SK-N-SH (cell line): ENCODE measurements around the gene MRFAP1L1. TPM values are rescaled to one million over a fixed set of nuclear protein-coding genes. Genes with fewer than 3 reads are reported as not detected.

Source experiments
- CTCF ChIA-PET: fragments of 300-600, 350-600 bp; formaldehyde crosslinking; extraction: SDS; loops from one replicate; lab custom pipeline; 2021; lab: Yijun Ruan, JAX
- POLR2A ChIA-PET: fragments of 350-600 bp; sonication (Branson Sonifier 250); formaldehyde crosslinking; extraction: SDS; loops from one replicate; lab custom pipeline; 2020; ENCODE audit warnings: antibody characterized with exemption, inconsistent platforms; lab: Yijun Ruan, JAX
- DNase-seq: peaks from one replicate; pipeline ENCODE4 v3.0.0; 2012
- H2AFZ ChIP-seq: fragments of 200-600 bp; sonication (generic); 2 replicates; pipeline ENCODE4 v1.8.1; 2016; ENCODE audit warnings: antibody characterized with exemption, mild to moderate bottlenecking, low read depth
- H3F3A ChIP-seq: fragments of 200-600 bp; sonication (generic); replicated peaks from 2 replicates; pipeline ENCODE3; 2016; ENCODE audit warnings: antibody characterized with exemption, mild to moderate bottlenecking; ENCODE audit not compliant: insufficient read depth
- H3K27ac ChIP-seq, 2 experiments: fragments of 200-500 bp in 1 of 2; fragments of 200-600 bp in 1 of 2; sonication (Bioruptor generic) in 1 of 2; sonication (generic), shearing (Covaris generic) in 1 of 2; 2 replicates each; pipeline versions ENCODE4 v1.5.1 to v1.6.1; 2014 to 2016; ENCODE audit warnings: low read depth in 2 of 2, inconsistent platforms in 1 of 2, low read length in 1 of 2, mild to moderate bottlenecking in 1 of 2, mixed read lengths in 1 of 2
- H3K27me3 ChIP-seq: fragments of 200-600 bp; sonication (generic), shearing (Covaris generic); 2 replicates; pipeline ENCODE4 v1.6.1; 2016; ENCODE audit warnings: mixed run types; ENCODE audit not compliant: insufficient read depth
- H3K36me3 ChIP-seq, 2 experiments: fragments of 200-500 bp in 1 of 2; fragments of 200-600 bp in 1 of 2; sonication (Bioruptor generic) in 1 of 2; sonication (generic) in 1 of 2; replicated peaks in 1 of 2; 2 replicates each; pipeline versions ENCODE3 to v1.5.1; 2014 to 2016; ENCODE audit warnings: low read length in 1 of 2, mild to moderate bottlenecking in 1 of 2; ENCODE audit not compliant: insufficient read depth in 2 of 2, control insufficient read depth in 1 of 2
- H3K4me1 ChIP-seq, 2 experiments: fragments of 200-500 bp in 1 of 2; fragments of 200-600 bp in 1 of 2; sonication (Bioruptor generic) in 1 of 2; sonication (generic), shearing (Covaris generic) in 1 of 2; 2 replicates each; pipeline versions ENCODE4 v1.5.1 to v1.6.1; 2014 to 2016; ENCODE audit warnings: low read depth in 1 of 2, low read length in 1 of 2, mixed run types in 1 of 2; ENCODE audit not compliant: insufficient read depth in 2 of 2, control insufficient read depth in 1 of 2
- H3K4me2 ChIP-seq: fragments of 200-600 bp; sonication (generic), shearing (Covaris generic); 2 replicates; pipeline ENCODE4 v1.6.1; 2017; ENCODE audit warnings: mixed run types
- H3K4me3 ChIP-seq, 2 experiments: fragments of 200-500 bp in 1 of 2; fragments of 200-600 bp in 1 of 2; sonication (Bioruptor generic) in 1 of 2; sonication (generic), shearing (Covaris generic) in 1 of 2; 2 replicates each; pipeline versions ENCODE4 v1.5.1 to v1.8.1; 2014 to 2016; ENCODE audit warnings: low read depth in 2 of 2, inconsistent platforms in 1 of 2, low read length in 1 of 2, mild to moderate bottlenecking in 1 of 2, mixed read lengths in 1 of 2, moderate library complexity in 1 of 2
- H3K79me2 ChIP-seq: fragments of 200-600 bp; sonication (generic); 2 replicates; pipeline ENCODE4 v1.8.1; 2017; ENCODE audit warnings: mild to moderate bottlenecking; ENCODE audit not compliant: insufficient read depth
- H3K9ac ChIP-seq: fragments of 200-600 bp; sonication (generic); 2 replicates; pipeline ENCODE4 v1.6.1; 2017; ENCODE audit warnings: mixed run types
- H3K9me2 ChIP-seq: fragments of 200-600 bp; sonication (generic); 2 replicates; pipeline ENCODE4 v1.6.1; 2017; ENCODE audit warnings: mixed run types
- H3K9me3 ChIP-seq: fragments of 200-600 bp; sonication (generic); 2 replicates; pipeline ENCODE4 v1.6.1; 2017; ENCODE audit warnings: mixed run types, mild to moderate bottlenecking, moderate library complexity
- H4K20me1 ChIP-seq: fragments of 200-600 bp; sonication (generic); 2 replicates; pipeline ENCODE4 v1.6.1; 2017; ENCODE audit warnings: mild to moderate bottlenecking, mixed run types; ENCODE audit not compliant: insufficient read depth
- CHD2 ChIP-seq: fragments of 150-350 bp; IDR thresholded peaks from 2 replicates; pipeline ENCODE4 v1.6.1; 2018; ENCODE audit warnings: low read length; ENCODE audit not compliant: partially characterized antibody
- CTCF ChIP-seq: fragments of 200-600 bp; sonication (generic); IDR thresholded peaks from 2 replicates; pipeline ENCODE4 v1.6.1; 2017; ENCODE audit warnings: antibody characterized with exemption, mild to moderate bottlenecking, moderate library complexity
- EZH2phosphoT487 ChIP-seq: fragments of 200-600 bp; sonication (generic); IDR thresholded peaks from 2 replicates; pipeline ENCODE4 v1.6.1; 2017; ENCODE audit warnings: low read depth, mixed run types, mild to moderate bottlenecking, antibody characterized with exemption, moderate library complexity, borderline replicate concordance
- FOXJ3 ChIP-seq: sonication (generic); formaldehyde crosslinking; IDR thresholded peaks from 2 replicates; pipeline ENCODE4 v1.5.1; 2020; ENCODE audit warnings: mild to moderate bottlenecking, missing genetic modification reagents
- FOXM1 ChIP-seq: IDR thresholded peaks from 2 replicates; pipeline ENCODE4 v1.4.0; 2012; ENCODE audit warnings: low read depth, mild to moderate bottlenecking
- IRF3 ChIP-seq: fragments of 150-350 bp; IDR thresholded peaks from 2 replicates; pipeline ENCODE4 v1.6.1; 2016; ENCODE audit warnings: mild to moderate bottlenecking, low read depth, low read length
- JUND ChIP-seq: IDR thresholded peaks from 2 replicates; pipeline ENCODE4 v1.4.0; 2012
- MAX ChIP-seq: IDR thresholded peaks from 2 replicates; pipeline ENCODE4 v1.4.0; 2012; ENCODE audit warnings: low read depth
- MEF2A ChIP-seq: IDR thresholded peaks from 2 replicates; pipeline ENCODE4 v1.4.0; 2012; ENCODE audit warnings: low read depth, borderline replicate concordance
- MXI1 ChIP-seq: IDR thresholded peaks from 2 replicates; pipeline ENCODE4 v1.6.1; 2012; ENCODE audit warnings: mild to moderate bottlenecking, low read depth, low read length, improper control_type of control experiment
- NFIC ChIP-seq: IDR thresholded peaks from 2 replicates; pipeline ENCODE4 v1.4.0; 2012; ENCODE audit warnings: borderline replicate concordance
- NRF1 ChIP-seq: IDR thresholded peaks from 2 replicates; pipeline ENCODE4 v1.6.1; 2012; ENCODE audit warnings: low read depth, mild to moderate bottlenecking, low read length
- POLR2AphosphoS5 ChIP-seq: IDR thresholded peaks from 2 replicates; pipeline ENCODE4 v1.6.1; 2012; ENCODE audit warnings: low read depth, low read length
- RAD21 ChIP-seq: IDR thresholded peaks from 2 replicates; pipeline ENCODE4 v1.6.1; 2012; ENCODE audit warnings: mild to moderate bottlenecking, low read length
- RCOR1 ChIP-seq: fragments of 150-350 bp; IDR thresholded peaks from 2 replicates; pipeline ENCODE4 v1.6.1; 2017; ENCODE audit warnings: antibody characterized with exemption, low read length
- RFX5 ChIP-seq: IDR thresholded peaks from 2 replicates; pipeline ENCODE4 v1.6.1; 2012; ENCODE audit warnings: mild to moderate bottlenecking, improper control_type of control experiment, low read length
- SIN3A ChIP-seq: IDR thresholded peaks from 2 replicates; pipeline ENCODE4 v1.6.1; 2012; ENCODE audit warnings: low read depth, mild to moderate bottlenecking, low read length, moderate library complexity, borderline replicate concordance
- TAF1 ChIP-seq: IDR thresholded peaks from 2 replicates; pipeline ENCODE4 v1.6.1; 2012; ENCODE audit warnings: low read depth, mild to moderate bottlenecking, low read length, moderate library complexity, borderline replicate concordance
- TCF12 ChIP-seq: IDR thresholded peaks from 2 replicates; pipeline ENCODE4 v1.4.0; 2012
- TEAD4 ChIP-seq: IDR thresholded peaks from 2 replicates; pipeline ENCODE4 v1.4.0; 2012; ENCODE audit warnings: mild to moderate bottlenecking, borderline replicate concordance; ENCODE audit not compliant: insufficient read depth
- WGBS: methylation state at CpG from one replicate; pipeline ENCODE4 v1.1.6; 2017; ENCODE audit warnings: low lambda C conversion rate; 5-methylcytosine and 5-hydroxymethylcytosine counted together
- polyA plus RNA-seq, 3 experiments: library from polyadenylated mRNA; depleted of rRNA; stranded (reverse); fragments of >200 nt; gene quantifications; 2 replicates each; pipeline ENCODE4 v1.2.3, GENCODE V29; 2012

The MRFAP1L1 gene
- polyA plus RNA-seq, 1 of the 3 experiments (the other 2 are of a cell fraction), result 60.3 TPM

- TF ChIP-seq MEF2A, result no peak
- no peak for TF ChIP-seq TCF12
- TF ChIP-seq RFX5, result no peak
- TF ChIP-seq SIN3A, result no peak
Observed at GRCh38 chr4:6731318-6731675, 21.6 kb upstream of the MRFAP1L1 start (continued).

GRCh38 chr4:6730603-6731317 is 21.1 kb upstream of the MRFAP1L1 start:
- H3K4me1 ChIP-seq, result no peaks in the 10 kb centered on the region
- POLR2A ChIA-PET, result no interaction called here
- CTCF ChIA-PET, result interaction anchor here (1.1 to 3.4 kb wide), 5 partner anchors 11 to 340 kb away, joined by 3 to 25 read pairs (median 4); no protein-coding TSS in a partner anchor
- H4K20me1 ChIP-seq, result no peaks in the 10 kb centered on the region
- H3K27ac ChIP-seq, result no peak overlapping the region
- H3K79me2 ChIP-seq, result no peaks in the 10 kb centered on the region
- H3F3A ChIP-seq, result peaks cover 2% of the 10 kb centered on the region
- DNase-seq, result no peak
- no peak overlapping the region for H3K4me2 ChIP-seq
- no peaks in the 10 kb centered on the region for H3K9me3 ChIP-seq
- H2AFZ ChIP-seq, result no peak overlapping the region; the same call in 1 of the 2 replicates
- H3K4me3 ChIP-seq, result no peak overlapping the region
- TF ChIP-seq IRF3, result no peak
- no peak for TF ChIP-seq FOXM1
- 85% methylated on average over 13 of the region's 20 CpGs for WGBS
- no peaks in the 10 kb centered on the region for H3K27me3 ChIP-seq
- no peak overlapping the region for H3K9ac ChIP-seq
- no peaks in the 10 kb centered on the region for H3K9me2 ChIP-seq
- H3K36me3 ChIP-seq, result no peaks in the 10 kb centered on the region

- Histone ChIP-seq H3K4me2 (no peak overlapping the region), H4K20me1 (no peaks in the 10 kb centered on the region), H3F3A (peaks cover 6% of the 10 kb centered on the region), H3K27ac (no peak overlapping the region), H3K9me3 (no peaks in the 10 kb centered on the region), H3K4me1 (no peaks in the 10 kb centered on the region), H3K27me3 (no peaks in the 10 kb centered on the region), H2AFZ (no peak overlapping the region), H3K9ac (no peak overlapping the region), H3K79me2 (no peaks in the 10 kb centered on the region), H3K9me2 (no peaks in the 10 kb centered on the region), H3K4me3 (no peak overlapping the region), H3K36me3 (no peaks in the 10 kb centered on the region)
- 84% methylated on average over 12 of the region's 15 CpGs for WGBS
- DNase-seq, result no peak
- ChIA-PET CTCF (interaction anchor here (1.1 to 3.4 kb wide), 3 partner anchors 8 to 315 kb away, joined by 3 to 25 read pairs (median 4); partner anchors contain the start of gene TADA2B), POLR2A (no interaction called here)
- TF ChIP-seq TEAD4 (no peak), CTCF (no peak), TCF12 (no peak), MXI1 (no peak), NFIC (no peak), POLR2AphosphoS5 (no peak), MAX (no peak), RFX5 (no peak), MEF2A (no peak), RAD21 (no peak), EZH2phosphoT487 (no peak), FOXM1 (no peak), RCOR1 (no peak), NRF1 (no peak), TAF1 (no peak), CHD2 (no peak), JUND (no peak), FOXJ3 (no peak)
Observed at GRCh38 chr4:6728320-6729029, 18.8 kb upstream of the MRFAP1L1 start.
